H9 (cell line): ENCODE data around the gene DLG1. TPM values are rescaled to one million over a fixed set of nuclear protein-coding genes. Genes with fewer than 3 reads are reported as not detected.

Source experiments
- DNase-seq: peaks from one replicate; pipeline ENCODE4 v3.0.0-alpha.2; 2017
- H2AFZ ChIP-seq: one replicate; pipeline ENCODE4 v1.6.1; 2013; ENCODE audit warnings: mild to moderate bottlenecking, low read length, control low read depth, moderate library complexity
- H2AK5ac ChIP-seq: 2 replicates; pipeline ENCODE4 v1.6.1; 2013; ENCODE audit warnings: low read length, control low read depth, mixed read lengths; ENCODE audit not compliant: insufficient read length
- H2BK120ac ChIP-seq: one replicate; pipeline ENCODE4 v1.6.1; 2013; ENCODE audit warnings: low read depth, mild to moderate bottlenecking, low read length, control low read depth, inconsistent platforms; ENCODE audit not compliant: poor library complexity, severe bottlenecking
- H2BK12ac ChIP-seq: 2 replicates; pipeline ENCODE4 v1.6.1; 2013; ENCODE audit warnings: low read length, control low read depth, mixed read lengths, low read depth; ENCODE audit not compliant: insufficient read length
- H2BK15ac ChIP-seq: 2 replicates; pipeline ENCODE4 v1.6.1; 2013; ENCODE audit warnings: low read depth, low read length, control low read depth
- H2BK20ac ChIP-seq: one replicate; pipeline ENCODE4 v1.6.1; 2013; ENCODE audit warnings: low read depth, mild to moderate bottlenecking, low read length, control low read depth, inconsistent platforms; ENCODE audit not compliant: poor library complexity, severe bottlenecking
- H2BK5ac ChIP-seq: 2 replicates; pipeline ENCODE4 v1.6.1; 2013; ENCODE audit warnings: low read length, control low read depth, mixed read lengths; ENCODE audit not compliant: insufficient read length
- H3K14ac ChIP-seq: 2 replicates; pipeline ENCODE4 v1.6.1; 2013; ENCODE audit warnings: low read length, control low read depth; ENCODE audit not compliant: insufficient read depth
- H3K18ac ChIP-seq: 2 replicates; pipeline ENCODE4 v1.6.1; 2013; ENCODE audit warnings: low read depth, mild to moderate bottlenecking, mixed read lengths, low read length, control low read depth; ENCODE audit not compliant: insufficient read length
- H3K23ac ChIP-seq: 2 replicates; pipeline ENCODE4 v1.6.1; 2013; ENCODE audit warnings: low read length, control low read depth, mixed read lengths, low read depth; ENCODE audit not compliant: insufficient read length
- H3K23me2 ChIP-seq: 2 replicates; pipeline ENCODE4 v1.6.1; 2013; ENCODE audit warnings: low read depth, mild to moderate bottlenecking, mixed read lengths, low read length, control low read depth; ENCODE audit not compliant: insufficient read length, poor library complexity, severe bottlenecking
- H3K27ac ChIP-seq: 2 replicates; pipeline ENCODE4 v1.5.1; 2013; ENCODE audit warnings: low read length, control low read depth, mixed read lengths, low read depth; ENCODE audit not compliant: insufficient read length
- H3K27me3 ChIP-seq: 2 replicates; pipeline ENCODE4 v1.6.1; 2013; ENCODE audit warnings: low read length, control low read depth, inconsistent platforms; ENCODE audit not compliant: insufficient read depth
- H3K4ac ChIP-seq: 2 replicates; pipeline ENCODE4 v1.6.1; 2013; ENCODE audit warnings: low read depth, mild to moderate bottlenecking, control low read depth, inconsistent platforms, low read length, moderate library complexity
- H3K4me1 ChIP-seq: 2 replicates; pipeline ENCODE4 v1.6.1; 2013; ENCODE audit warnings: low read length, control low read depth, inconsistent platforms; ENCODE audit not compliant: insufficient read depth
- H3K4me2 ChIP-seq: 2 replicates; pipeline ENCODE4 v1.6.1; 2013; ENCODE audit warnings: low read length, control low read depth, mixed read lengths; ENCODE audit not compliant: insufficient read length, insufficient read depth
- H3K56ac ChIP-seq: 2 replicates; pipeline ENCODE4 v1.6.1; 2013; ENCODE audit warnings: low read depth, mild to moderate bottlenecking, mixed read lengths, low read length, control low read depth; ENCODE audit not compliant: insufficient read length
- H3K79me1 ChIP-seq: 2 replicates; pipeline ENCODE4 v1.6.1; 2013; ENCODE audit warnings: low read depth, mild to moderate bottlenecking, moderate library complexity, low read length, control low read depth, inconsistent platforms; ENCODE audit not compliant: insufficient read depth, poor library complexity, severe bottlenecking
- H3K79me2 ChIP-seq: 2 replicates; pipeline ENCODE4 v1.6.1; 2013; ENCODE audit warnings: low read length, control low read depth, inconsistent platforms; ENCODE audit not compliant: insufficient read depth
- H3K9ac ChIP-seq: 2 replicates; pipeline ENCODE4 v1.6.1; 2013; ENCODE audit warnings: low read length, control low read depth, mixed read lengths; ENCODE audit not compliant: insufficient read length; ENCODE audit errors: extremely low read depth
- H3K9me3 ChIP-seq: one replicate; pipeline ENCODE4 v1.6.1; 2013; ENCODE audit warnings: low read depth, low read length, inconsistent platforms; ENCODE audit not compliant: control insufficient read depth
- H3T11ph ChIP-seq: one replicate; pipeline ENCODE4 v1.6.1; 2013; ENCODE audit warnings: mild to moderate bottlenecking, low read length, control low read depth, inconsistent platforms
- H4K20me1 ChIP-seq: one replicate; pipeline ENCODE4 v1.6.1; 2013; ENCODE audit not compliant: control insufficient read depth, insufficient read length, insufficient read depth
- H4K5ac ChIP-seq: 2 replicates; pipeline ENCODE4 v1.6.1; 2013; ENCODE audit warnings: low read depth, mild to moderate bottlenecking, mixed read lengths, low read length, control low read depth; ENCODE audit not compliant: insufficient read length
- H4K8ac ChIP-seq: replicated peaks from 2 replicates; pipeline ENCODE4 v1.6.1; 2013; ENCODE audit warnings: low read length, control low read depth, mixed read lengths, low read depth; ENCODE audit not compliant: insufficient read length
- H4K91ac ChIP-seq: 2 replicates; pipeline ENCODE4 v1.6.1; 2013; ENCODE audit warnings: low read depth, mild to moderate bottlenecking, moderate library complexity, mixed read lengths, low read length, control low read depth; ENCODE audit not compliant: insufficient read length
- H3K27ac Mint-ChIP-seq, 3 experiments: 2 replicates in 2 of 3; 3 replicates in 1 of 3; pipeline ENCODE4 v1.8.0; 2020 to 2021; ENCODE audit warnings: mixed read lengths in 3 of 3, mild to moderate bottlenecking in 1 of 3, moderate library complexity in 1 of 3
- H3K27me3 Mint-ChIP-seq: 2 replicates; pipeline ENCODE4 v1.8.0; 2021; ENCODE audit warnings: low read depth, mild to moderate bottlenecking, moderate library complexity, mixed read lengths
- H3K36me3 Mint-ChIP-seq, 3 experiments: 2 replicates in 2 of 3; 3 replicates in 1 of 3; pipeline ENCODE4 v1.8.0; 2020 to 2021; ENCODE audit warnings: low read depth in 3 of 3, mixed read lengths in 3 of 3; ENCODE audit not compliant: insufficient read depth in 1 of 3
- H3K4me1 Mint-ChIP-seq, 2 experiments: 2 replicates each; pipeline ENCODE4 v1.8.0; 2020; ENCODE audit warnings: mixed read lengths in 2 of 2
- H3K4me3 Mint-ChIP-seq, 2 experiments: 2 replicates in 1 of 2; 3 replicates in 1 of 2; pipeline ENCODE4 v1.8.0; 2020 to 2021; ENCODE audit warnings: mild to moderate bottlenecking in 2 of 2, mixed read lengths in 2 of 2, moderate library complexity in 1 of 2
- H3K9me3 Mint-ChIP-seq, 2 experiments: 2 replicates in 1 of 2; 3 replicates in 1 of 2; pipeline ENCODE4 v1.8.0; 2020; ENCODE audit warnings: mild to moderate bottlenecking in 2 of 2, mixed read lengths in 2 of 2, moderate library complexity in 1 of 2
- CTCF ChIP-seq: fragments of 200-600 bp; sonication (generic); conservative IDR thresholded peaks from 3 replicates; pipeline ENCODE4 v1.8.0; 2021; ENCODE audit warnings: antibody characterized with exemption, mild to moderate bottlenecking
- WGBS: extraction: QIAGEN DNeasy Blood & Tissue Kit; methylation state at CpG from one replicate; pipeline ENCODE4 v1.1.7; 2013; ENCODE audit warnings: missing lambda C conversion rate, low lambda C conversion rate, mixed read lengths; ENCODE audit not compliant: insufficient read length; ENCODE audit errors: extremely low coverage; 5-methylcytosine and 5-hydroxymethylcytosine counted together
- total RNA-seq: library from RNA; stranded (reverse); gene quantifications from 2 replicates; pipeline ENCODE4 v1.2.1, GENCODE V29; 2021

Gene DLG1
- total RNA-seq, 1 experiment from 2014 or later, result 84.1 TPM

DNA sequence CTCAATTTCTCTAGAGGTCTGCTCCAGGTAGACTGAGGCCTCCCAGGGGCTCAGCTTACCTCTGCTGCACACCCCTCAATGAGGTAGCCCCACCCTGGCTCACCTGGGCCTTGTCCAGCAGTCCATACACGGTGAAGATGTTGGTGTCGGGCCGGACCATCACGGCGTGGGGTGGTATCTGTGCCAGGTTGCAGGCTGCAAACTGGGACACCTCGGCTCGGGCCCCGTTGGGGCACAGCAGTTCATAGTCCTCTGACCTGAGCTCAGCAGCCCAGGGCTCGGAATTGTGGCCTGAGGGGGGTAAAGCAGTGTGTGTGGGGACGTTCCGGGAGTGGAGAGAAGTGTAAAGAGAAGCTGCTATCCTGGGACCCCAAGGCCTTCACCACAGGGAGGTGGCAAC, 292.0 kb downstream of the DLG1 start:
- 0 out of 2 replicates have a peak, but pooled peaks cover 6% of the 10 kb centered on the region for H3K4me1 ChIP-seq
- no peak overlapping the region for H2BK12ac ChIP-seq
- peaks cover 4% of the 10 kb centered on the region for H3K23me2 ChIP-seq
- WGBS, result no CpG with 5 or more reads among the region's 11 CpGs
- no peak overlapping the region for H3K9ac ChIP-seq
- H2BK15ac ChIP-seq, result no peak overlapping the region
- no peak overlapping the region for H3T11ph ChIP-seq
- no peak overlapping the region for H3K4ac ChIP-seq
- no peaks in the 10 kb centered on the region for H3K79me1 ChIP-seq
- peaks cover 7% of the 10 kb centered on the region; the same call in 1 of the 2 replicates for H3K27me3 ChIP-seq
- no peak overlapping the region for H2AK5ac ChIP-seq
- no peak overlapping the region for H3K27ac Mint-ChIP-seq
- H3K36me3 Mint-ChIP-seq, result peaks cover 3 to 13% (median 6%) of the 10 kb centered on the region in 3 experiments; a peak in 5 of 7 replicates
- H4K8ac ChIP-seq, result no peak overlapping the region
- no peaks in the 10 kb centered on the region for H3K9me3 ChIP-seq
- no peak overlapping the region for H3K4me2 ChIP-seq
- peaks cover 0 to 3% of the 10 kb centered on the region in 2 experiments; a peak in 2 of 5 replicates for H3K9me3 Mint-ChIP-seq
- no peak overlapping the region for H3K14ac ChIP-seq
- no peak for DNase-seq
- no peak overlapping the region for H3K18ac ChIP-seq
- no peak overlapping the region for H4K91ac ChIP-seq
- no peak overlapping the region for H3K56ac ChIP-seq
- peaks cover 17 to 20% of the 10 kb centered on the region in 2 experiments for H3K4me1 Mint-ChIP-seq
- H3K27ac ChIP-seq, result no peak overlapping the region
- no peak overlapping the region for H3K23ac ChIP-seq
- H3K27me3 Mint-ChIP-seq, result peaks cover 30% of the 10 kb centered on the region
- TF ChIP-seq CTCF, result no peak
- H2AFZ ChIP-seq, result no peak overlapping the region
- no peak overlapping the region for H4K5ac ChIP-seq
- H3K79me2 ChIP-seq, result no peaks in the 10 kb centered on the region
- no peak overlapping the region for H3K4me3 Mint-ChIP-seq
- no peak overlapping the region for H2BK120ac ChIP-seq
- H4K20me1 ChIP-seq, result no peaks in the 10 kb centered on the region
- no peak overlapping the region for H2BK20ac ChIP-seq
- H2BK5ac ChIP-seq, result no peak overlapping the region
